PFSK-1 (cell line): ENCODE data around the gene C9orf57.

Source experiments
- POLR2AphosphoS5 ChIP-seq: IDR thresholded peaks from 2 replicates; pipeline ENCODE4 v1.6.1; 2012; ENCODE audit warnings: low read depth, mild to moderate bottlenecking, control low read depth, low read length, moderate library complexity
- SIN3A ChIP-seq: IDR thresholded peaks from 2 replicates; pipeline ENCODE4 v1.6.1; 2012; ENCODE audit warnings: mild to moderate bottlenecking, low read length, moderate library complexity, borderline replicate concordance; ENCODE audit not compliant: insufficient read depth
- TAF1 ChIP-seq: IDR thresholded peaks from 2 replicates; pipeline ENCODE4 v1.6.1; 2012; ENCODE audit warnings: low read length, control low read depth, borderline replicate concordance; ENCODE audit not compliant: insufficient read depth
- TF ChIP-seq, protein P1 (sequence below), 2 experiments: IDR thresholded peaks; 2 replicates each; pipeline versions ENCODE4 v1.6.1 to v1.8.0; 2011 to 2012; ENCODE audit warnings: low read depth in 2 of 2, low read length in 2 of 2, control low read depth in 1 of 2, inconsistent platforms in 1 of 2, mild to moderate bottlenecking in 1 of 2, moderate library complexity in 1 of 2; ENCODE audit not compliant: insufficient read depth in 1 of 2

DNA sequence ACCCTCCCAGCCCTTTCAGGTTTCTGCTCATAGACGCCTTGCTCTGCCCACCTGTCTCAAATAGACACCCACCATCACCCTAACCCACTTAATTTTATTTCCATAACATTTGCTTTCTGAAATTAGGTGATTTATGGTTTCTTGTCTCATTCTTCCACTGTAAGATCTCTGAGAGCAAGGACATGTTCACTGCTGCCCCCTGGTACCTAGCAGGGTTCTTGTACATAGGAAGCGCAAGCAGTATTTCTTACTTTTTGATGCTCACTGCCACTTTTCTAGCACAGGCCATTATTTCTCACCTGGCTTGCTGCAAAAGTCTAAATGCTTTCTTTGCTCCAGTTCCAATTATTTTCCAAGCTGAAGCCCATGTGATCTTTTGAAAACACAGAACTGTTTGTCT, 16.8 kb downstream of the C9orf57 start:
- no peak for TF ChIP-seq POLR2AphosphoS5
- TF ChIP-seq, protein P1, sequence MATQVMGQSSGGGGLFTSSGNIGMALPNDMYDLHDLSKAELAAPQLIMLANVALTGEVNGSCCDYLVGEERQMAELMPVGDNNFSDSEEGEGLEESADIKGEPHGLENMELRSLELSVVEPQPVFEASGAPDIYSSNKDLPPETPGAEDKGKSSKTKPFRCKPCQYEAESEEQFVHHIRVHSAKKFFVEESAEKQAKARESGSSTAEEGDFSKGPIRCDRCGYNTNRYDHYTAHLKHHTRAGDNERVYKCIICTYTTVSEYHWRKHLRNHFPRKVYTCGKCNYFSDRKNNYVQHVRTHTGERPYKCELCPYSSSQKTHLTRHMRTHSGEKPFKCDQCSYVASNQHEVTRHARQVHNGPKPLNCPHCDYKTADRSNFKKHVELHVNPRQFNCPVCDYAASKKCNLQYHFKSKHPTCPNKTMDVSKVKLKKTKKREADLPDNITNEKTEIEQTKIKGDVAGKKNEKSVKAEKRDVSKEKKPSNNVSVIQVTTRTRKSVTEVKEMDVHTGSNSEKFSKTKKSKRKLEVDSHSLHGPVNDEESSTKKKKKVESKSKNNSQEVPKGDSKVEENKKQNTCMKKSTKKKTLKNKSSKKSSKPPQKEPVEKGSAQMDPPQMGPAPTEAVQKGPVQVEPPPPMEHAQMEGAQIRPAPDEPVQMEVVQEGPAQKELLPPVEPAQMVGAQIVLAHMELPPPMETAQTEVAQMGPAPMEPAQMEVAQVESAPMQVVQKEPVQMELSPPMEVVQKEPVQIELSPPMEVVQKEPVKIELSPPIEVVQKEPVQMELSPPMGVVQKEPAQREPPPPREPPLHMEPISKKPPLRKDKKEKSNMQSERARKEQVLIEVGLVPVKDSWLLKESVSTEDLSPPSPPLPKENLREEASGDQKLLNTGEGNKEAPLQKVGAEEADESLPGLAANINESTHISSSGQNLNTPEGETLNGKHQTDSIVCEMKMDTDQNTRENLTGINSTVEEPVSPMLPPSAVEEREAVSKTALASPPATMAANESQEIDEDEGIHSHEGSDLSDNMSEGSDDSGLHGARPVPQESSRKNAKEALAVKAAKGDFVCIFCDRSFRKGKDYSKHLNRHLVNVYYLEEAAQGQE (IDR thresholded peaks at IDR 0.05; ENCODE audit: insufficient read depth in 1 of 2, low read depth in 2 of 2, low read length in 2 of 2): no peak
- TF ChIP-seq SIN3A: no peak
- TF ChIP-seq TAF1: no peak
